ENCODE data around the gene TPSB2.
A peak's percentile ranks its signal among the peaks of the same experiment; 100 is the strongest.
"Not testable (repeated sequence)": the region's sequence is repeated elsewhere in the genome, so short reads cannot be mapped to it uniquely, and the experiment has no call there.

Gene TPSB2

DNA sequence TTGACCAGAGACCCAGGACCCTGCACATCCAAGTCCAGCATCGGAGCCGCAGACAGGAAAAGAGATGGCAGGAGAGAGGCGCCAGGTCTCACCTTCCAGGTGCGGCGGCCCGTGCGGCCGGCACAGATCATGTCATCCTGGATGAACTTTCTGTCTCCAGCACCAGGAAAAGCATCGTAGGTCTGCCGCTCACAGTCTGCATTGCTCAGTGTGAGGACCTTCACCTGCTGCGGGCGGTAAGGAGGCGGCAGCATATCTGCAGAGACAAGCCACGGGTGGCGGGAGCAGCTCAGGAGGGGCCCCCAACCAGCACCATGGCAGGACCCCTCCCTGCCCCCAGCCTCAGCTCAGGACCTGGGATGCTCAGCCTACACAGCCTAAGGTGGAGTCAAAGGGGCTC lies 43.8 kb upstream of the TPSB2 start:
- TF ChIP-seq CTCF (IDR thresholded peaks at IDR 0.05; ENCODE audit: insufficient read depth, low read length) = no peak
- no peak for TF ChIP-seq GABPA (IDR thresholded peaks at IDR 0.05; ENCODE audit: low read depth)
- TF ChIP-seq REST (IDR thresholded peaks at IDR 0.05; ENCODE audit: insufficient replicate concordance, low read depth) = no peak
- no peak for TF ChIP-seq POLR2AphosphoS5 (IDR thresholded peaks at IDR 0.05; ENCODE audit: low read depth)
- no peak overlapping the region for H3K27ac ChIP-seq (replicated peaks)
- H3K4me3 ChIP-seq (replicated peaks; ENCODE audit: insufficient read depth, low read length) = no peak overlapping the region
- no peak for DNase-seq (ENCODE audit: low read depth in 1 of 2, low spot score in 1 of 2)
- peaks cover 9% of the 10 kb centered on the region for H3K27me3 ChIP-seq (ENCODE audit: insufficient read depth, poor library complexity, severe bottlenecking)

GRCh38 chr16:1272453-1273198 lies 42.6 kb upstream of the TPSB2 start:
- no peak overlapping the region for H3K4me3 ChIP-seq (replicated peaks; ENCODE audit: insufficient read depth, low read length)
- TF ChIP-seq SPI1 (IDR thresholded peaks at IDR 0.05; ENCODE audit: borderline replicate concordance, low read depth) (no peak), GABPA (IDR thresholded peaks at IDR 0.05; ENCODE audit: low read depth) (no peak), CTCF (IDR thresholded peaks at IDR 0.05; ENCODE audit: insufficient read depth, low read length) (no peak), REST (IDR thresholded peaks at IDR 0.05; ENCODE audit: insufficient replicate concordance, low read depth) (no peak), POLR2AphosphoS5 (IDR thresholded peaks at IDR 0.05; ENCODE audit: low read depth) (no peak)
- H3K27me3 ChIP-seq (ENCODE audit: insufficient read depth, poor library complexity, severe bottlenecking) = peaks cover under 1% of the 10 kb centered on the region
- DNase-seq (ENCODE audit: low read depth in 1 of 2, low spot score in 1 of 2) = no peak
- no peak overlapping the region for H3K27ac ChIP-seq (replicated peaks)

DNA sequence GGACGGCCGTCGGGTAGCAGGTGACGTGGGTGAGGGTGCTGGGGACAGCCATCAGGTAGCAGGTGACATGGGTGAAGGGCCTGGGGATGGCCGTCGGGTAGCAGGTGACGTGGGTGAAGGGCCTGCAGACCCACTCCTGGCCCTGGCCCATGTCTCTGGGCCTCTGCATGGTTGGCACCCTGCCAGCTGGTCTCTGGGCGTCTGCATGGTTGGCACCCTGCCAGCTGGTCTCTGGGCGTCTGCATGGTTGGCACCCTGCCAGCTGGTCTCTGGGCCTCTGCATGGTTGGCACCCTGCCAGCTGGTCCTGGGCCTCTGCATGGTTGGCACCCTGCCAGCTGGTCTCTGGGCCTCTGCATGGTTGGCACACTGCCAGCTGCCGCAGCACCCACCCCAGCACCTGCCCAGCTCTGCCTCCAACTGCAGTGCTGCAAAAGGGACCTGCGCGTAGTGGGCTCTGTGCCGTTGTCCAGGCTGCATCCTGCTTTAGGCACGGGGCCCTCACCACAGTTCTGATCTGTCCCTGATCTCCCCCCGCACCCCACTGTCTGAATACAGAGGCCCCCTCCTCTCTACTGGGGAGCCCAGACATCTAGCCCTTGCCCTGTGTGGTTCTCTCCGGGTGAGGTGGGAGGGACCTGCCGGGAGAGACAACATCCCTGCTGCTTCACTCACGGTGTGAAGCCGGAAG lies 41.9 kb upstream of the TPSB2 start:
- not testable (repeated sequence) for H3K27me3 ChIP-seq (ENCODE audit: insufficient read depth, poor library complexity, severe bottlenecking); H3K4me3 ChIP-seq (replicated peaks; ENCODE audit: insufficient read depth, low read length); H3K27ac ChIP-seq (replicated peaks)
- TF ChIP-seq POLR2AphosphoS5 (IDR thresholded peaks at IDR 0.05; ENCODE audit: low read depth) = peak; percentile 40; the same call in 1 of the 2 replicates
- peak in 1 of 2 experiments; percentile 14 for DNase-seq (ENCODE audit: low read depth in 1 of 2, low spot score in 1 of 2)

GRCh38 chr16:1271380-1271723 lies 41.4 kb upstream of the TPSB2 start:
- DNase-seq (ENCODE audit: low read depth in 1 of 2, low spot score in 1 of 2) = no peak
- no peaks in the 10 kb centered on the region for H3K27me3 ChIP-seq (ENCODE audit: insufficient read depth, poor library complexity, severe bottlenecking)
- TF ChIP-seq CTCF (IDR thresholded peaks at IDR 0.05; ENCODE audit: insufficient read depth, low read length) = no peak
- TF ChIP-seq SPI1 (IDR thresholded peaks at IDR 0.05; ENCODE audit: borderline replicate concordance, low read depth) = no peak
- no peak for TF ChIP-seq REST (IDR thresholded peaks at IDR 0.05; ENCODE audit: insufficient replicate concordance, low read depth)
- no peak for TF ChIP-seq POLR2AphosphoS5 (IDR thresholded peaks at IDR 0.05; ENCODE audit: low read depth)
- TF ChIP-seq GABPA (IDR thresholded peaks at IDR 0.05; ENCODE audit: low read depth) = no peak
- no peak overlapping the region for H3K27ac ChIP-seq (replicated peaks)
- H3K4me3 ChIP-seq (replicated peaks; ENCODE audit: insufficient read depth, low read length) = no peak overlapping the region

DNA sequence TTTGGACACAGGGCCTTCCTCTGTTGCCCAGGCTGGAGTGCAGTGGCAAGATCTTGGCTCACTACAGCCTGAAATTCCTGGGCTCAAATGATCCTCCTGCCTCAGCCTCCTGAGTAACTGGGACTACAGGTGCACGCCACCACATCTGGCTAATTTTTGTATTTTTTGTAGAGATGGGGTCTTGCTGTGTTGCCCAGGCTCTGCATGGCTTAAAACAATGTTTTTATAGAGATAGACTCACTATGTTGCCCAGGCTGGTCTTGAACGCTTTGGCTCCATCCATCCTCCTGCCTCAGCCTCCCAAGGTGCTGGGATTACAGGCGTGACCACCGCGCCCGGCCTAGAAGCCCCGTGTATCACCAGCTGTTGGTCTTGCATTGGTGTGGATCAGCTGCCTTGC lies 39.4 kb upstream of the TPSB2 start:
- H3K27ac ChIP-seq (replicated peaks); DNase-seq (ENCODE audit: low read depth in 1 of 2, low spot score in 1 of 2); H3K4me3 ChIP-seq (replicated peaks; ENCODE audit: insufficient read depth, low read length); H3K27me3 ChIP-seq (ENCODE audit: insufficient read depth, poor library complexity, severe bottlenecking): not testable (repeated sequence)

All from HL-60 (cell line).